Stimulated activated naive B cell treated with anti-CD40 and anti-IgM and Interleukin-4, amounts not matched to agents 10 μg/mL and 1 μg/mL and 100 μg/mL, for 72 hours (primary cell): Measurements from ENCODE around the gene ATF7IP2.
"Not testable (repeated sequence)": the region's sequence is repeated elsewhere in the genome, so short reads cannot be mapped to it uniquely, and the experiment has no call there.

Experiments
- ATAC-seq, 2 donors: fragments of 150-1000 bp; cut with Tn5 transposase; replicated peaks; 2 replicates each; pipeline ENCODE4 v1.10.0; 2021; ENCODE audit warnings: moderate library complexity in 1 of 2
- DNase-seq: peaks from one replicate; pipeline ENCODE4 v3.0.0; 2021
- H3K27ac Mint-ChIP-seq: one replicate; pipeline ENCODE4 v1.8.0; 2022; ENCODE audit warnings: mild to moderate bottlenecking, mixed read lengths
- H3K27me3 Mint-ChIP-seq, 2 donors: one replicate each; pipeline ENCODE4 v1.8.0; 2022; ENCODE audit warnings: mixed read lengths in 2 of 2
- H3K36me3 Mint-ChIP-seq, 2 donors: one replicate each; pipeline ENCODE4 v1.8.0; 2022; ENCODE audit warnings: mixed read lengths in 2 of 2, mild to moderate bottlenecking in 1 of 2
- H3K4me1 Mint-ChIP-seq, 2 donors: one replicate each; pipeline ENCODE4 v1.8.0; 2022; ENCODE audit warnings: mixed read lengths in 2 of 2, mild to moderate bottlenecking in 1 of 2
- H3K4me3 Mint-ChIP-seq, 2 donors: one replicate each; pipeline ENCODE4 v1.8.0; 2022; ENCODE audit warnings: mild to moderate bottlenecking in 2 of 2, mixed read lengths in 2 of 2, moderate library complexity in 1 of 2
- H3K9me3 Mint-ChIP-seq, 2 donors: one replicate each; pipeline ENCODE4 v1.8.0; 2022; ENCODE audit warnings: mixed read lengths in 2 of 2, mild to moderate bottlenecking in 1 of 2

ATF7IP2 gene

DNA sequence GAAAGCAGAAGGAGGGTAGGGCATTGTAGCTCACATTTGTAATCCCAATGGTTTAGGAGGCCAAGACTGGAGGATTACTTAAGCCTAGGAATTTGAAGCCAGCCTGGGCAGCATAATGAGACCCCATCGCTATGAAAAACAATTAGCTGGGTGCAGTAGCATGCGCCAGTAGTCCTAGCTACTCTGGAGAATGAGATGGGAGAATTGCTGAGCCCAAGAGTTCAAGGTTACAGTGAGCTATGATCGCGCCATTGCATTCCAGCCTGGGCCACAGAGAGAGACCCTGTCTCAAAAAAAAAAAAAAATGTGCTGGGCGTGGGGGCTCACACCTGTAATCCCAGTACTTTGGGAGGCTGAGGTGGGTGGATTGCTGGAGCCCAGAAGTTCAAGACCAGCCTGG is 5.0 kb downstream of the ATF7IP2 start:
- H3K36me3 Mint-ChIP-seq, result peaks cover 23 to 50% of the 10 kb centered on the region in 2 donors
- ATAC-seq (no peak), DNase-seq (no peak)
- H3K4me3 Mint-ChIP-seq, result no peak overlapping the region
- H3K27ac Mint-ChIP-seq, result no peak overlapping the region
- no peaks in the 10 kb centered on the region for H3K27me3 Mint-ChIP-seq
- H3K9me3 Mint-ChIP-seq, result no peaks in the 10 kb centered on the region
- H3K4me1 Mint-ChIP-seq, result peaks cover 21 to 40% of the 10 kb centered on the region in 2 donors

DNA sequence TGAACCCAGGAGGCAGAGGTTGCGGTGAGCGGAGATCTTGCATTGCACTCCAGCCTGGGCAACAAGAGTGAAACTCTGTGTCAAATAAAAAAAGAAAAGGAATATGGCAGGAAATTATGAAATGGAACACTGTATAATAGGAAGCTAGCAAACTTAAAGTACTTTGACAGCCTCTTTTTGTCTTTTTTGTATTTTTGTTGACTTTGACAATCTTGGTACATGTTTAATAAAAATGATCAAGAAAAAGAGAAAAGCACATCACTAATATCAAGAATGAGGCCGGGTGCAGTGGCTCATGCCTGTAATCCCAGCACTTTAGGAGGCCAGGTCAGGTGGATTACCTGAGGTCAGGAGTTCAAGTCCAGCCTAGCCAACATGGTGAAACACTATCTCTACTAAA is 5.5 kb downstream of the ATF7IP2 start:
- ATAC-seq, result no peak
- Mint-ChIP-seq H3K9me3 (no peaks in the 10 kb centered on the region), H3K27ac (no peak overlapping the region), H3K4me1 (peaks cover 20 to 39% of the 10 kb centered on the region in 2 donors), H3K27me3 (no peaks in the 10 kb centered on the region), H3K36me3 (peaks cover 24 to 50% of the 10 kb centered on the region in 2 donors), H3K4me3 (no peak overlapping the region)
- DNase-seq, result no peak

DNA sequence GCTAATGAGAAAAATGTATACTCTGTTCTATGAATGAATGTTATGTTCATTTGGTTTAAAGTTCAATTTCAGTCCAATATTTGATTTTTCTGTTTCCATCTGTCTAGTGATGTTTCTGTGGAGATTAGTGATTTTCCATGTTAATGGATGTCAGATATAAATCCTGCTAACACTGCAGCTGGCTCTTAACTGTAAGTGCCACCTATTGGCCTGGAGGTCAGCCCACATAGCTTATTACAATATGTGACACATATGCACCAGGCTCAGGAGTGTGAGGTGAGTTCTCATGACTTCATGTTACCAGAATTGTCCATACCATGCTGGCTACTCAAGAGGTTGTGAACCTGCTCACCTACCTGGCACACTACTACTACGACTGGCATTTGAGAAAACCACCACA is 17.1 kb downstream of the ATF7IP2 start:
- Mint-ChIP-seq H3K27me3 (no peaks in the 10 kb centered on the region), H3K4me1 (peaks cover 18 to 30% of the 10 kb centered on the region in 2 donors), H3K27ac (no peak overlapping the region), H3K36me3 (peaks cover 56 to 74% of the 10 kb centered on the region in 2 donors), H3K9me3 (peaks cover 18 to 20% of the 10 kb centered on the region in 2 donors), H3K4me3 (no peak overlapping the region)
- ATAC-seq, result no peak
- no peak for DNase-seq

DNA sequence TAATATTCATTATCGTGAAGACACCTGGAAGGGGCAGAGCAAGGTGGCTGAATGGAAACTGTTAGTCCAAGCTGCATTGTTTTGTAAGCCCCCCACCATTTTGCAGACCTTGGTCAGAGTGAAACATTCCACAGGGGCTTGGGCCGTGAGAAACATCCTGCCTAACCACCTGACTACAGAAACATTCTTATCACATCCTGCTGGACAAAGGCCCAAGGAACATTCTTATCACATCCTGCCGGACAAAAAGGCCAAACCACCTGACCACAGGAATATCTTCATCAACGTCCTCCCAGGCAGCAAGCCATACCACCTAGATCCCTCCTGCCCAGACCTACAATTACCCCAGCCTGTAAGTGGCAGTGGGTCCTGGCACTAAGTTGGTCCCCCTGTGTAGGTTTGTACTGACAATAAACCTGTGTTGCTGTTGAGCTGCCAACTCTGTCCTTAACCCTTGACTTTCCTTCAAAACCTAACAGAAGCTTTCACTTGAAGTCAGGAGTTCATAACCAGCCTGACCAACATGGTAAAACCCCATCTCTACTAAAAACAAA is 19.6 kb downstream of the ATF7IP2 start:
- Mint-ChIP-seq H3K36me3 (peaks cover 71 to 88% of the 10 kb centered on the region in 2 donors), H3K4me3 (no peak overlapping the region), H3K27me3 (no peaks in the 10 kb centered on the region), H3K4me1 (peaks cover 20 to 27% of the 10 kb centered on the region in 2 donors), H3K27ac (no peak overlapping the region), H3K9me3 (peaks cover 32 to 33% of the 10 kb centered on the region in 2 donors)
- ATAC-seq, result no peak
- no peak for DNase-seq

DNA sequence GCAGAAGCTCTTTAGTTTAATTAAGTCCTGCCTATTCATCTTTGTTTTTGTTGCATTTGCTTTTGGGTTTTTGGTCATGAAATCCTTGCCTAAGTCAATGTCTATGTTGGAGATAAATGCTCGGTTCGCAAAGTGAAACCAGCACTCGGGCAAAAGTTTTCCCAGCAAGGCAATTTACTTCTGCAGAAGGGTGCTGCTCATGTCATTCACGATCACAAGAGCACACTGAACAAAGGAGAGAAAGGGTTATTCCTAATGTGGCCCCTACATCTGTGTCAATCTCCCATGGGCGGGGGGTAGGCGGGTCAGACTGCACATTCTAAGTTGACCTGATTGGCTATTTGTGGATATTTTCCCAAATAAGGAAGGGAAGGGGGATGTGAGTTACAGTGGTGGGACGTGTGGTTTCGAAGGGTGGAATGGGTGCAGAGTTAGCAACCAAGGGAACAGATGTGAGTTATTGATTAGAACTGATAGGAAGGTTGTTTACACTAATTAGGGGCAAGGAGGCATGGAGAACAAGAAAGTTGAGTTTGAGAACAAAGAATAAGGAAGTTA is 23.0 kb downstream of the ATF7IP2 start:
- Mint-ChIP-seq H3K36me3 (peaks cover 69 to 91% of the 10 kb centered on the region in 2 donors), H3K27me3 (no peaks in the 10 kb centered on the region), H3K4me1 (peaks cover 17 to 26% of the 10 kb centered on the region in 2 donors), H3K27ac (no peak overlapping the region), H3K4me3 (no peak overlapping the region), H3K9me3 (peaks cover 38 to 42% of the 10 kb centered on the region in 2 donors)
- DNase-seq (no peak), ATAC-seq (no peak)

DNA sequence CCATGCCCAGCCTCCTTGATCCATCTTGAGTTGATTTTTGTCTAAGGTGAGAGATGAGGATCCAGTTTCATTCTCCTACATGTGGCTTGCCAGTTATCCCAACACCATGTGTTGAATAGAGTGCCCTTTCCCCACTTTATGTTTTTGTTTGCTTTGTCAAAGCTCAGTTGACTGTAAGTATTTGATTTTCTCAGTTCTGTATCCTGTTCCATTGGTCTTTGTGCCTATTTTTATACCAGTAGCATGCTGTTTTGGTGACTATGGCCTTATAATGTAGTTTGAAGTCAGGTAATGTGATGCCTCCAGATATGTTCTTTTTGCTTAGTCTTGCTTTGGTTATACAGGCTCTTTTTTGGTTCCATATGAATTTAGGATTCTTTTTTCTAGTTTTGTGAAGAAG is 23.9 kb downstream of the ATF7IP2 start:
- not testable (repeated sequence) for ATAC-seq, H3K27me3 Mint-ChIP-seq, H3K4me3 Mint-ChIP-seq, H3K27ac Mint-ChIP-seq, DNase-seq
- Mint-ChIP-seq H3K36me3 (peaks cover 68 to 91% of the 10 kb centered on the region in 2 donors), H3K9me3 (peaks cover 46% of the 10 kb centered on the region in 2 donors), H3K4me1 (peaks cover 17 to 26% of the 10 kb centered on the region in 2 donors)

DNA sequence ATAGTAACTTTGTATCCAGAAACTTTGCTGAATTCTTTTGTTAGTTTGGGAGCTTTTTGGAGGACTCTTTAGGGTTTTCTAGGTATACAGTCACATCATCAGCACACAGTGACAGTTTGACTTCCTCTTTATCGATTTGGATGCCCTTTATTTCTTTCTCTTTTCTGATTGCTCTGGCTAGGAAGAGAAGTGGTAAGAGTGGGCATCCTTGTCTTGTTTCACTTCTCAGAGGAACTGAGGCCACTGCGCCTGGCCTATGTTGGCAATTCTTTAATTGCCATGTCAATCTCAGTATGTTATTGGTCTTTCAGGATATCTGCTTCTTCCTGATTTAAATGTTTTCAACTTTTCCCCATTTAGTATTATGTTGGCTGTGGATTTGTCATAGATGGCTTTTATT is 24.6 kb downstream of the ATF7IP2 start:
- Mint-ChIP-seq H3K4me1 (peaks cover 17 to 26% of the 10 kb centered on the region in 2 donors), H3K9me3 (peaks cover 52% of the 10 kb centered on the region in 2 donors), H3K27ac (peak overlapping the region; percentile 56), H3K4me3 (no peak overlapping the region), H3K27me3 (no peaks in the 10 kb centered on the region), H3K36me3 (peaks cover 71 to 94% of the 10 kb centered on the region in 2 donors)
- DNase-seq (no peak), ATAC-seq (peak; percentile 62 to 68)

DNA sequence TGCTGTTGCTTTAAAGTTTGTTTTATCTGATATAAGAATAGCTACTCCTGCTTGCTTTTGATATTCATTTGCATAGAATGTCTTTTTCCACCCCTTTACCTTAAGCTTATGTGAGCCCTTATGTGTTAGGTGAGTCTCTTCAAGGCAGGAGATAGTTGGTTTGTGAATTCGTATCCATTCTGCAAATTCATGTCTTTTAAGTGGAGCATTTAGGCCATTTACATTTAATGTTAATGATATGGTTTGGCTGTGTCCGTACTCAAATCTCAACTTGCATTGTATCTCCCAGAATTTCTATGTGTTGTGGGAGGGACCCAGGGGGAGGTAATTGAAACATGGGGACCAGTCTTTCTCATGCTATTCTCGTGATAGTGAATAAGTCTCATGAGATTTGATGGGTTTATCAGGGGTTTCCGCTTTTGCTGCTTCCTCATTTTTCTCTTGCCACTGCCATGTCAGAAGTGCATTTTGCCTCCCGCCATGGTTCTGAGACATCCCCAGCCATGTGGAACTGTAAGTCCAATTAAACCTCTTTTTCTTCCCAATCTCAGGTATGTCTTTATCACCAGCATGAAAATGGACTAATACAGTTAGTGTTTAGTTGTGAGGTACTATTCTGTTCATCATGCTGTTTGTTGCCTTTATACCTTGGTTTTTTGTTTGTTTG is 27.2 kb downstream of the ATF7IP2 start:
- H3K27me3 Mint-ChIP-seq, result no peaks in the 10 kb centered on the region
- DNase-seq (no peak), ATAC-seq (no peak)
- peaks cover 51 to 68% of the 10 kb centered on the region in 2 donors for H3K9me3 Mint-ChIP-seq
- peaks cover 81 to 95% of the 10 kb centered on the region in 2 donors for H3K36me3 Mint-ChIP-seq
- no peak overlapping the region for H3K4me3 Mint-ChIP-seq
- H3K27ac Mint-ChIP-seq, result no peak overlapping the region
- H3K4me1 Mint-ChIP-seq, result peaks cover 17 to 26% of the 10 kb centered on the region in 2 donors

DNA sequence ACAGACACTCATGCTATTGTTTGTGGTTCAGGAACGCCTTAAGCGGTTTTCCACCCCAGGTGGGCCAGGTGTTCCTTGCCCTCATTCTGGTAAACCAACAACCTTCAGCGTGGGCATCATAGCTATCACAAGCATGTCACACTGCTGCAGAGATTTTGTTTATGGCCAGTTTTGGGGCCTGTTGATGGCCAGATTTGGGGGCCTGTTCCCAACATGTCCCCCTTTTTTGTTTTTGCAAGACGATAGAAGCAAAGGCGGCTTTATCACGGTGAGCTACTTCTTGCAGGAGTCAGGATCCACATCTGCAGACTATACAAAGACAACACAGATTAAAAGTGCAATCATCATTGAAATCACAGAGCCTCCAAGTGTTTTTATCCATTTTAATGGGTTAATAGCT is 32.3 kb downstream of the ATF7IP2 start:
- H3K4me3 Mint-ChIP-seq, DNase-seq, H3K27ac Mint-ChIP-seq, H3K4me1 Mint-ChIP-seq, ATAC-seq, H3K27me3 Mint-ChIP-seq: not testable (repeated sequence)
- H3K9me3 Mint-ChIP-seq, result peaks cover 35 to 49% of the 10 kb centered on the region in 2 donors
- H3K36me3 Mint-ChIP-seq, result peaks cover 74 to 85% of the 10 kb centered on the region in 2 donors

DNA sequence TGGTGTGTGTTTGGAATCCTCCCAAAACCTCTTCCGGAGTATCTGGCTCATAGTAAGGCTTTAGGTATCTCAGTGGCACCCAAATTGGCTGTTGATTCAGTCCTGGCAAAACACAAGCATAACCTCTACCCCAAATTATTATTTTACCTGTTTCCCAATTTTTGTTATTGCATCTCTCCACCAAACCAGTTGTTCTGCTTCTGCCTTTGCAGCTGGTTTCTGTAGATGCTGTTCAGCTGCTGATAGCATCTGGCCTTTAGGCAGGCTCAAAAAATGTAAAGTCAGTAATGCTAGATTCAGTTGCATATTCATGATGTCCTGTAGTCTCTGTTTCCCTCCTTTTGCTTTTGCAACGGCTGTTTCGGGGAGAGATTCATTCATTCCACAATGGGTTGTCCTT is 33.8 kb downstream of the ATF7IP2 start:
- Mint-ChIP-seq H3K27me3 (no peaks in the 10 kb centered on the region), H3K4me3 (no peak overlapping the region), H3K27ac (no peak overlapping the region), H3K36me3 (peaks cover 63 to 77% of the 10 kb centered on the region in 2 donors), H3K4me1 (peaks cover 0 to 4% of the 10 kb centered on the region in 2 donors), H3K9me3 (peaks cover 29 to 40% of the 10 kb centered on the region in 2 donors)
- ATAC-seq, result no peak
- no peak for DNase-seq

DNA sequence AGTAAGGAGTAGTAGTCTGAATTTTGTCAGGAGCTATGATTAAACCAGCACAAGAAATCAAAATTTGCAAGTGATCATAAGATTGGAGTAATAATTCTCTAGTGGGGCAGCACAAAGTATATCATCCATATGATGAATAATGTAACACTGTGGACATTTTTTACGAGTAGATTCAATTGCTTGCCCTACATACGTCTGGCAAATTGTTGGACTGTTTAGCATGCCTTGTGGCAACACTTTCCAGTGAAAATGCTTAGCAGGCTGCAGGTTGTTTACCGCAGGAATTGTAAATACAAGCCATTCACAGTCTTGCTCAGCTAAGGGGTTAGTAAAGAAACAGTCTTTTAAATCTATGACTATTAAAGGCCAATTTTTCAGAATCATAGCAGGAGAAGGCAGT is 35.7 kb downstream of the ATF7IP2 start:
- peaks cover 0 to 4% of the 10 kb centered on the region in 2 donors for H3K4me1 Mint-ChIP-seq
- H3K27me3 Mint-ChIP-seq, result no peaks in the 10 kb centered on the region
- no peak overlapping the region for H3K4me3 Mint-ChIP-seq
- no peak overlapping the region for H3K27ac Mint-ChIP-seq
- no peak for DNase-seq
- no peak for ATAC-seq
- H3K9me3 Mint-ChIP-seq, result peaks cover 20 to 29% of the 10 kb centered on the region in 2 donors
- peaks cover 44 to 62% of the 10 kb centered on the region in 2 donors for H3K36me3 Mint-ChIP-seq

DNA sequence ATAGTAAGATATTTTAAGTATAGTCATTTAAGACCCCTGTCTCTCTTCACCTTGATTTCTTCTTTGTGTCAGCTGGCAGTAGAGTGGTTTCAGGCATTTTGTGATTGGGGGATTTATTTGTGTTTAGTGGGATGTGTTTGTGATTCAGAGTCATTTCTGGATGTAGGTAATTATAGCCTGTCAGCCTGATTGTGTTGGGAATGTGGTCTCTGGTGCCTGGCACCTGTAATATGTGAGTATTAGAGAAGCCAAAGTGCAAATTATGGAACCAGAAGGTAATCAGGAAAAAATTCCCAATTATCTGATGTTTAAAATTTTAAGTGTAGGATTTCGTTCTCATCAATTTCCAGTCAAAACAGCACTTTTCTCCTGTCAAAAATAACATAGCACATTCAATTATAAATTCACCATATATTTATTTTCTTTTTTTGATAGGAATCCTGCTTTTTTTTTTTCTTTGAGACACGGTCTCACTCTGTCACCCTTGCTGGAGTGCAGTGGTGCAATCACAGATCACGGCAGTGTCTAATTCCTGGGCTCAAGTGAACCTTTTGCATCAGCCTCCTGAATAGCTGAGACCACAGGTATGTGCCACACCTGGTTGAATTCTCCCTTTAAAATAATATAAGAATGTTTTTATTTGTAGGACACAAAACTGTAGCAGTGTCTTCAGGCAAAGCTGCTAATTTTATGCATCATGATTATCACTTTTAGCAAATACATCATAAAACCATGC is 42.7 kb downstream of the ATF7IP2 start:
- Mint-ChIP-seq H3K9me3 (peaks cover 0 to 1% of the 10 kb centered on the region in 2 donors), H3K36me3 (peaks cover 19 to 33% of the 10 kb centered on the region in 2 donors), H3K4me3 (no peak overlapping the region), H3K4me1 (no peaks in the 10 kb centered on the region), H3K27me3 (no peaks in the 10 kb centered on the region), H3K27ac (no peak overlapping the region)
- ATAC-seq (no peak), DNase-seq (no peak)

DNA sequence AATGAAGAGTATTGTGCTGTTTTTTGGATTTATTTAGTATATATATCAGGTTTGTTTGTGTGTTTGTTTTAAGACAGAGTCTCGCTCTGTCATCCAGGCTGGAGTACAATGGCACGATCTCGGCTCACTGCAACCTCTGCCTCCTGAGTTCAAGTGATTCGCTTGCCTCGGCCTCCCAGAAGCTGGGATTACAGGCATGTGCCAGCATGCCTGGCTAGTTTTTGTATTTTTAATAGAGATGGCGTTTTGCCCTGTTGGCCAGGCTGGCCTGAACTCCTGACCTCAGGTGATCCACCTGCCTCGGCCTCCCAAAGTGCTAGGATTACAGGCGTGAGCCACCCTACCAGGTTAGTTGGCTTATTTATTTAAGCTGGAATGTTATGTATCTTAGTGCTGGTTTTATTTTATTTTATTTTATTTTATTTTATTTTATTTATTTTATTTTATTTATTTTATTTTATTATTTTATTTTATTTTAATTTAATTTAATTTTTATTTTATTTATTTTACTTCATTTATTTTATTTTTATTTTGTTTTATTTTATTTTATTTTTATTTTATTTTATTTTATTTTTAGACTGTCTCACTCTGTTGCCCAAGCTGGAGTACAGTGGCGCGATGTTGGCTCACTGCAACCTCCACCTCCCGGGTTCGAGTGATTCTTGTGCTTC is 43.6 kb downstream of the ATF7IP2 start:
- not testable (repeated sequence) for H3K27me3 Mint-ChIP-seq, ATAC-seq, H3K27ac Mint-ChIP-seq, H3K4me3 Mint-ChIP-seq, H3K9me3 Mint-ChIP-seq, DNase-seq, H3K4me1 Mint-ChIP-seq
- H3K36me3 Mint-ChIP-seq, result peaks cover 24 to 38% of the 10 kb centered on the region in 2 donors

DNA sequence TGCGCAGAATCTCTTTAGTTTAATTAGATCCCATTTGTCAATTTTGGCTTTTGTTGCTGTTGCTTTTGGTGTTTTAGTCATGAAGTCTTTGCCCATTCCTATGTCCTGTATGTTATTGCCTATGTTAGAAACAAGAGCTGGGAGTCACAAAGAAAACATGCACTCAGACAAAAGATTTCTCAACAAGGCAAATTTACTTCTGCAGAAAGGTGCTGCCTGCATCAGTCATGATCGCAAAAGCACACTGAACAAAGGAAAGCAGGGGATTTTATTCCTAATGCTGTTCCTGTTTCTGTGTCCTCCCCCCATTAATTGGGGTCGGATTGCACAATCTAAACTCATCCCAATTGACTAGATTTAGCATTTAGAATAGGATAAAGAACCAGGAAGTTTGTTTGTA is 55.9 kb downstream of the ATF7IP2 start:
- peaks cover 71 to 79% of the 10 kb centered on the region in 2 donors for H3K36me3 Mint-ChIP-seq
- H3K4me1 Mint-ChIP-seq, result no peaks in the 10 kb centered on the region
- ATAC-seq (no peak), DNase-seq (no peak)
- H3K27me3 Mint-ChIP-seq, result no peaks in the 10 kb centered on the region
- no peak overlapping the region for H3K27ac Mint-ChIP-seq
- no peak overlapping the region for H3K4me3 Mint-ChIP-seq
- peaks cover 16 to 19% of the 10 kb centered on the region in 2 donors for H3K9me3 Mint-ChIP-seq
